Measurements from ENCODE around the gene CNOT11. TPM values are rescaled to one million over a fixed set of nuclear protein-coding genes. Genes with fewer than 3 reads are reported as not detected.

Gene CNOT11
- total RNA-seq, 1 experiment from 2014 or later = 54.0 TPM

DNA sequence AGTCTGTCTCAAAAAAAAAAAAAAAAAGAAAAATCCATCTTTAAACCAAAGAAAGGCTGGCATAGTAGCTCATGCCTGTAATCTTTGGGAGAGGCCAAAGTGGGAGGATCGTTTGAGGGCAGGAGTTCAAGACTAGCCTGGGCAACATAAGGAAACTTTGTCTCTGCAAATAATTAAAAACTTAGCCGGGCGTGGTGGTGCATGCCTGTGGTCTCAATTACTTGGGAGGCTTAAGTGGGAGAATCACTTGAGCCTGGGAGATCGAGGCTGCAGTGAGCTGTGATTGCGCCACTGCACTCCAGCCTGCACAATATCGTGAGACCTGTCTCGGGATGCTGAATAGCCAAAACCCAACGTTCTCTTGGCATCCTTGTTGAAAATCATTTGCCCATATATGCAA is 6.1 kb downstream of the CNOT11 start (continued):
- TF ChIP-seq, protein P1, sequence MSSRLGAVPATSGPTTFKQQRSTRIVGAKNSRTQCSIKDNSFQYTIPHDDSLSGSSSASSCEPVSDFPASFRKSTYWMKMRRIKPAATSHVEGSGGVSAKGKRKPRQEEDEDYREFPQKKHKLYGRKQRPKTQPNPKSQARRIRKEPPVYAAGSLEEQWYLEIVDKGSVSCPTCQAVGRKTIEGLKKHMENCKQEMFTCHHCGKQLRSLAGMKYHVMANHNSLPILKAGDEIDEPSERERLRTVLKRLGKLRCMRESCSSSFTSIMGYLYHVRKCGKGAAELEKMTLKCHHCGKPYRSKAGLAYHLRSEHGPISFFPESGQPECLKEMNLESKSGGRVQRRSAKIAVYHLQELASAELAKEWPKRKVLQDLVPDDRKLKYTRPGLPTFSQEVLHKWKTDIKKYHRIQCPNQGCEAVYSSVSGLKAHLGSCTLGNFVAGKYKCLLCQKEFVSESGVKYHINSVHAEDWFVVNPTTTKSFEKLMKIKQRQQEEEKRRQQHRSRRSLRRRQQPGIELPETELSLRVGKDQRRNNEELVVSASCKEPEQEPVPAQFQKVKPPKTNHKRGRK (CRISPR knock-in tag; IDR thresholded peaks at IDR 0.05; ENCODE audit: borderline replicate concordance) = no peak
- TF ChIP-seq FOXJ3 (CRISPR knock-in tag; IDR thresholded peaks at IDR 0.05; ENCODE audit: borderline replicate concordance) (no peak), ZNF425 (CRISPR knock-in tag; conservative IDR thresholded peaks at IDR 0.05) (no peak)
- TF ChIP-seq, protein P2, sequence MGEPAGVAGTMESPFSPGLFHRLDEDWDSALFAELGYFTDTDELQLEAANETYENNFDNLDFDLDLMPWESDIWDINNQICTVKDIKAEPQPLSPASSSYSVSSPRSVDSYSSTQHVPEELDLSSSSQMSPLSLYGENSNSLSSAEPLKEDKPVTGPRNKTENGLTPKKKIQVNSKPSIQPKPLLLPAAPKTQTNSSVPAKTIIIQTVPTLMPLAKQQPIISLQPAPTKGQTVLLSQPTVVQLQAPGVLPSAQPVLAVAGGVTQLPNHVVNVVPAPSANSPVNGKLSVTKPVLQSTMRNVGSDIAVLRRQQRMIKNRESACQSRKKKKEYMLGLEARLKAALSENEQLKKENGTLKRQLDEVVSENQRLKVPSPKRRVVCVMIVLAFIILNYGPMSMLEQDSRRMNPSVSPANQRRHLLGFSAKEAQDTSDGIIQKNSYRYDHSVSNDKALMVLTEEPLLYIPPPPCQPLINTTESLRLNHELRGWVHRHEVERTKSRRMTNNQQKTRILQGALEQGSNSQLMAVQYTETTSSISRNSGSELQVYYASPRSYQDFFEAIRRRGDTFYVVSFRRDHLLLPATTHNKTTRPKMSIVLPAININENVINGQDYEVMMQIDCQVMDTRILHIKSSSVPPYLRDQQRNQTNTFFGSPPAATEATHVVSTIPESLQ (CRISPR knock-in tag; IDR thresholded peaks at IDR 0.05) = no peak

DNA sequence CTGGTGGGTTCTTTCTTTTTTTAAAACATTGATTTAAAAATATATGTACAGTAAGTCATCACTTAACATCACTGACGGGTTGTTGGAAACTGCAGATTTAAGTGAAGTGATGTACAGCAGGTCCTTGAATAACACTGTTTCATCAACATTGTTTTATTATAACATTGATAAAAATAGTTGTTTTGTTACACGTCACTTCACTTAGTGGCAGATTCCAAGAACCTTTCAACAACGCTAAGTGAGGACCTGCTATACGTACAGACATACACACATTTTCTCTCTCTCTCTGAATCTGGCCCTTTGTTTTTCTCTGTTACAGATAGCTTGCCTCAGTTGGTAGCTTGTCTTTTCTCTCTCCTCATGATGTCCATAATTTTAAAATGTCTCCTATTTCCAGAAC is 9.5 kb downstream of the CNOT11 start:
- no peak overlapping the region for H3K4me3 Mint-ChIP-seq
- TF ChIP-seq JUN (CRISPR knock-in tag; IDR thresholded peaks at IDR 0.05) (no peak), SMAD3 (CRISPR knock-in tag; IDR thresholded peaks at IDR 0.05; ENCODE audit: borderline replicate concordance) (no peak), NFE2L1 (CRISPR knock-in tag; IDR thresholded peaks at IDR 0.05) (no peak), FOXK1 (CRISPR knock-in tag; IDR thresholded peaks at IDR 0.05) (no peak)
- TF ChIP-seq, protein P3, sequence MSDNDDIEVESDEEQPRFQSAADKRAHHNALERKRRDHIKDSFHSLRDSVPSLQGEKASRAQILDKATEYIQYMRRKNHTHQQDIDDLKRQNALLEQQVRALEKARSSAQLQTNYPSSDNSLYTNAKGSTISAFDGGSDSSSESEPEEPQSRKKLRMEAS (CRISPR knock-in tag; IDR thresholded peaks at IDR 0.05) = no peak
- TF ChIP-seq, protein P4, sequence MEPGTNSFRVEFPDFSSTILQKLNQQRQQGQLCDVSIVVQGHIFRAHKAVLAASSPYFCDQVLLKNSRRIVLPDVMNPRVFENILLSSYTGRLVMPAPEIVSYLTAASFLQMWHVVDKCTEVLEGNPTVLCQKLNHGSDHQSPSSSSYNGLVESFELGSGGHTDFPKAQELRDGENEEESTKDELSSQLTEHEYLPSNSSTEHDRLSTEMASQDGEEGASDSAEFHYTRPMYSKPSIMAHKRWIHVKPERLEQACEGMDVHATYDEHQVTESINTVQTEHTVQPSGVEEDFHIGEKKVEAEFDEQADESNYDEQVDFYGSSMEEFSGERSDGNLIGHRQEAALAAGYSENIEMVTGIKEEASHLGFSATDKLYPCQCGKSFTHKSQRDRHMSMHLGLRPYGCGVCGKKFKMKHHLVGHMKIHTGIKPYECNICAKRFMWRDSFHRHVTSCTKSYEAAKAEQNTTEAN (CRISPR knock-in tag; IDR thresholded peaks at IDR 0.05) = no peak
- ChIA-PET POLR2A (no interaction called here), CTCF (interaction anchor here (0.6 kb wide), 1 partner anchor 44 kb away, joined by 3 read pairs; no protein-coding TSS in a partner anchor)
- H3K9me3 Mint-ChIP-seq = no peaks in the 10 kb centered on the region
- DNase-seq (ENCODE audit: low spot score) (no peak), ATAC-seq (no peak)
- peaks cover 17% of the 10 kb centered on the region for H3K4me1 Mint-ChIP-seq
- H3K27me3 Mint-ChIP-seq (ENCODE audit: low read depth) = no peaks in the 10 kb centered on the region
- no peak overlapping the region for H3K27ac Mint-ChIP-seq
- peaks cover 65% of the 10 kb centered on the region for H3K36me3 Mint-ChIP-seq

- no peaks in the 10 kb centered on the region for H3K9me3 Mint-ChIP-seq
- H3K4me1 Mint-ChIP-seq = peaks cover 17% of the 10 kb centered on the region
- no peak for ATAC-seq
- H3K27me3 Mint-ChIP-seq (ENCODE audit: low read depth) = no peaks in the 10 kb centered on the region
- DNase-seq (ENCODE audit: low spot score) = no peak
- peaks cover 65% of the 10 kb centered on the region for H3K36me3 Mint-ChIP-seq
- no peak overlapping the region for H3K4me3 Mint-ChIP-seq
- ChIA-PET POLR2A (no interaction called here), CTCF (no interaction called here)
- H3K27ac Mint-ChIP-seq = no peak overlapping the region
- TF ChIP-seq RORB (CRISPR knock-in tag; IDR thresholded peaks at IDR 0.05) = no peak
- no peak for TF ChIP-seq HMGA2 (CRISPR knock-in tag; IDR thresholded peaks at IDR 0.05)
- TF ChIP-seq ATF1 (CRISPR knock-in tag; IDR thresholded peaks at IDR 0.05) = no peak
- TF ChIP-seq PRDM15 (CRISPR knock-in tag; IDR thresholded peaks at IDR 0.05) = no peak
- TF ChIP-seq ZNF232 (CRISPR knock-in tag; IDR thresholded peaks at IDR 0.05) = no peak
- no peak for TF ChIP-seq PRRX2 (CRISPR knock-in tag; IDR thresholded peaks at IDR 0.05)
- TF ChIP-seq AR (CRISPR knock-in tag; IDR thresholded peaks at IDR 0.05) = no peak
- no peak for TF ChIP-seq E2F1 (CRISPR knock-in tag; IDR thresholded peaks at IDR 0.05)
These were observed 10.7 kb downstream of the CNOT11 start for GRCh38 chr2:101263377-101263800.

Data from WTC11 (cell line).